Astrocyte of the cerebellum (primary cell): ENCODE measurements around the gene ACOT7.

ENCODE experiments used
- DNase-seq: peaks from one replicate; pipeline ENCODE4 v3.0.0-alpha.2; 2011; ENCODE audit warnings: low read depth
- H3K4me3 ChIP-seq: 2 replicates; pipeline ENCODE4 v1.5.1; 2011; ENCODE audit warnings: mild to moderate bottlenecking, low read depth, low read length, moderate library complexity
- CTCF ChIP-seq: IDR thresholded peaks from 2 replicates; pipeline ENCODE4 v1.5.1; 2012; ENCODE audit warnings: low read length, low read depth, moderate library complexity, mild to moderate bottlenecking; ENCODE audit errors: missing control alignments
- in situ Hi-C: cut with HindIII; loops from 2 replicates; pipeline ENCODE4 v1.10.0; 2017; ENCODE audit warnings: low sequenced_read_pairs

Gene ACOT7

DNA sequence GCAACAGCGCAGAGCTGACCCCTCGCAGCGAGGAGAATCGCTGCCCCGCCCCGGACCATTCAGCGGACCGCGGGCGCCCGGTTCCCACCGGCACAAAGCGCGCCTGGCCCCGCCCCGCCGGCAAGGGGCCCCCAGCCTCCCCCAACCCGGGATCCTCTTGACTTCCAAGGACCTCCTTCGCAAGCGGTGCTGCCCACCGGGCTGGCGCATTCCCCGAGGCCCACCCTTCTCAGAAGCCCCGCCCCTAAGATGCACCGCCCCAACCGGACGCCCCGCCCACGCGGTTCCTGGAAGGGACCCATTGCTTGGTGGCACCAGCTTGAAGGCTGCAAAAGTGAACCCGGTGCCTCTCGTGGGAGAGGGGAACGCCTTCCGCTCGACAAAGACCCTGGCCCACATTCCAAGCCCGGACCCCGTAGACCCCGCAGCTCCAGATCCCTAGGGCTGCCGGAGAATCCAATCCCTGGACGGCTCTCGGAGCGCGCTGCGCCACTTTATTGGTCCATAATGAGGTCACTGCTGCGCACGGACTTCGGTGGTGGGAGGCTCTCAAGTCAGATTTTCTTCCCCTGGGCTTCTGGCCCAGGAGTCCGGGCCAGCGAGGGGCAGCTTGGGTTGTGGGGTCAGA is 147.6 kb downstream of the ACOT7 start:
- in situ Hi-C loops, result no loop called here
- DNase-seq, result no peak
- peak overlapping the region; percentile 18 for H3K4me3 ChIP-seq
- no peak for TF ChIP-seq CTCF

DNA sequence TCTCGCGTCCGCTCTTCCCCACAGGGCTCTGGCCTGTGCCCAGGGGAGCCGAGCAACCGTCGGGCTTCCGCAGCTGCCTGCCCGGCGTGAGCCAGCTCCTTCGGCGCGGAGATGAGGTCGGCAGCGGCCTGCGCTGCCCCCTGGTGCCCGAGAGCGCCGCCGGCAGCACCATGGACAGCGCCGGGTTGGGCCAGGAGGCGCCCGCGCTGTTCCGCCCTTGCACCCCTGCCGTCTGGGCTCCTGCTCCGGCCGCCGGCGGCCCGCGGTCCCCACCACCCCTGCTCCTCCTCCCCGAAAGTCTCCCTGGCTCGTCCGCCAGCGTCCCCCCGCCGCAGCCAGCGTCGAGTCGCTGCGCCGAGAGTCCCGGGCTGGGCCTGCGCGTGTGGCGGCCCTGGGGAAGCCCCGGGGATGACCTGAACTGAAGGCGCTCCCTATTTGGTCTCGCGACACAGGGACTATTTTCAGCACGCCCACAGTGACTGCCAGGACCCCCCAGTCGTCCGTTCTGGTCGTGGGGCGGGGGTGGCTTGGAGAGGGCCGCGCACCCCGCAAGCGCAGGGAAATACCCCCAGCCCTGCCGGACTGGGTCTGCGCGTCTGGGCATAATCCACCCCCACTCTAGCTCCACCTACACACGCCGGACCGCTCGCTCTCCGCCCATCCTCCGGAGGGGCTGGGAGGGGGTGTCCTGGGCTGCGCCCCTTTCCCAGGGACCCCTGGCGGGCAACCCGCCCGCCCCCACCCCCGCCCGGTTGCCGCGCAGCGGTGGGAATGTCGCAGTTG is 148.3 kb downstream of the ACOT7 start:
- peak; percentile 43 for DNase-seq
- peak overlapping the region; percentile 18 for H3K4me3 ChIP-seq
- in situ Hi-C loops, result no loop called here
- peak; percentile 82 for TF ChIP-seq CTCF

DNA sequence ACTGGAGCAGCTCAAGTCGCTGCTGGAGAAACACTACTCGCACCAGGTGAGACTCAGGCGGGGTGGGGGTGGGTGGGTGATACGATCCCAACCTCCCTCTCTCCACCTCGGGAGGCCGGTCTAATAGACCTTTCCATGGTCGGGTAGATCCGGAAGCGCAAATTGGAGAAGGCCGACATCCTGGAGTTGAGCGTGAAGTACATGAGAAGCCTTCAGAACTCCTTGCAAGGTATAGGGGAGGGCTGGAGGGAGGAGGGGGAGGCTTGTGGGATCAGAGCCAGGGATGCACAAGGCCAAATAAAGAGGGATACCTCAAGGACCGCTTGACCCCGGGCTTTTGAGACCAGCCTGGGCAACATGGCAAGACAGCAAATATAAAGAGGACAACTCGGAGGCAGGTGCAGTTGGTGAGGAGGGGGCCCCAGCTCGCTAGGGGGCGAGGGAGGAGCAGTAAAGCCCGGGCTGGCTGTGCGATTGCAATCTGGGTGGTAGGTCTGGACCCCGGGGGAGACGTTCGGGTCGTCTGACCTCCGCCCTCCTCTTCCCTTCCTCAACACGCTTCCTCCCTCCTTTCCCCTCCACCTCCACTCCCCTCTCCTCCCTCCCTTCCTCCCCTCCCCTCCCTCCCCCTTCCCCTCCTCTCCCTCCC is 149.0 kb downstream of the ACOT7 start:
- in situ Hi-C loops, result no loop called here
- DNase-seq, result no peak
- H3K4me3 ChIP-seq, result no peak overlapping the region
- TF ChIP-seq CTCF, result no peak

DNA sequence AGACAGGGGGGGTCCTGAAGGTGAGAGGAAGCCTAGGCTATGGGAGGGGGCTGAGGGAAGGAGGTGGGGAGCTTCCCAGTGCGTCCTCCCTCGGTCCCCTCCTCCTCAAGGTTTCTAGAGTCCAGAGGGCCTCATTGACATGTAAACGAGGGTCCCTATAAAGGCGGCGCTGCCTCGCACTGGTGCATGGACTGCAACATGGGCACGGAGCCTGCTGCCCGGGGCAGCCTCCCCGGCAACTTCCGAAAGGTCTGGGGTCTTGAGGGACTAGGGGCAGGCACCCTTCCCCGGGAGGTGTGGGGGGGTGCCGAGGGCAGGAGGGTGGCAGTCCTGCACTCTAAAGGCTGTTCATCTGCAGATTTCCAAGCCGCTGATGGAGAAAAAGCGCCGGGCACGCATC is 149.6 kb downstream of the ACOT7 start, which contains the start of gene HES3:
TSS of gene HES3 (plus strand) at position 187 of the 400 bp plus-strand sequence. CDS start at position 374, 187 bp downstream.
- in situ Hi-C loops, result no loop called here
- H3K4me3 ChIP-seq, result no peak within 1 kb of the TSS
- TF ChIP-seq CTCF, result no peak
- DNase-seq, result no peak

GRCh38 chr1:6243053-6243834 is 150.3 kb downstream of the ACOT7 start:
- in situ Hi-C loops, result no loop called here
- DNase-seq, result no peak
- TF ChIP-seq CTCF, result no peak
- no peak overlapping the region for H3K4me3 ChIP-seq
